Measurements from ENCODE around the gene JPH4.

Gene JPH4

GRCh38 chr14:23579739-23580138 lies 1.1 kb upstream of the JPH4 start:
- DNase-seq (ENCODE audit: low read depth) = no peak
- TF ChIP-seq CTCF (conservative IDR thresholded peaks at IDR 0.05; ENCODE audit: low read length) = no peak
- no peak overlapping the region for H3K4me3 ChIP-seq (ENCODE audit: low read length)

- TF ChIP-seq CTCF (conservative IDR thresholded peaks at IDR 0.05; ENCODE audit: low read length) = no peak
- no peak for DNase-seq (ENCODE audit: low read depth)
- no peak overlapping the region for H3K4me3 ChIP-seq (ENCODE audit: low read length)
Observed at GRCh38 chr14:23579311-23579630, 681 bp upstream of the JPH4 start.

GRCh38 chr14:23577710-23578392 lies 739 bp downstream of the JPH4 start:
- no peak for DNase-seq (ENCODE audit: low read depth)
- H3K4me3 ChIP-seq (ENCODE audit: low read length) = no peak overlapping the region
- no peak for TF ChIP-seq CTCF (conservative IDR thresholded peaks at IDR 0.05; ENCODE audit: low read length)

- no peak for DNase-seq (ENCODE audit: low read depth)
- no peak overlapping the region for H3K4me3 ChIP-seq (ENCODE audit: low read length)
Observed at GRCh38 chr14:23577004-23577681, 1.4 kb downstream of the JPH4 start.

GRCh38 chr14:23573384-23574015 lies 5.1 kb downstream of the JPH4 start:
- H3K4me3 ChIP-seq (ENCODE audit: low read length) = no peak overlapping the region
- DNase-seq (ENCODE audit: low read depth) = no peak
- no peak for TF ChIP-seq CTCF (conservative IDR thresholded peaks at IDR 0.05; ENCODE audit: low read length)

More at GRCh38 chr14:23577004-23577681, 1.4 kb downstream of the JPH4 start:
- no peak for TF ChIP-seq CTCF (conservative IDR thresholded peaks at IDR 0.05; ENCODE audit: low read length)

- no peak overlapping the region for H3K4me3 ChIP-seq (ENCODE audit: low read length)
- no peak for TF ChIP-seq CTCF (conservative IDR thresholded peaks at IDR 0.05; ENCODE audit: low read length)
- DNase-seq (ENCODE audit: low read depth) = no peak
Observed at GRCh38 chr14:23572836-23573235, 5.8 kb downstream of the JPH4 start.

GRCh38 chr14:23572524-23572828 lies 6.1 kb downstream of the JPH4 start:
- H3K4me3 ChIP-seq (ENCODE audit: low read length) = no peak overlapping the region
- TF ChIP-seq CTCF (conservative IDR thresholded peaks at IDR 0.05; ENCODE audit: low read length) = no peak
- DNase-seq (ENCODE audit: low read depth) = no peak

Data from AG10803 (cell line).